ENCODE measurements around the gene AP1S2.

DNA sequence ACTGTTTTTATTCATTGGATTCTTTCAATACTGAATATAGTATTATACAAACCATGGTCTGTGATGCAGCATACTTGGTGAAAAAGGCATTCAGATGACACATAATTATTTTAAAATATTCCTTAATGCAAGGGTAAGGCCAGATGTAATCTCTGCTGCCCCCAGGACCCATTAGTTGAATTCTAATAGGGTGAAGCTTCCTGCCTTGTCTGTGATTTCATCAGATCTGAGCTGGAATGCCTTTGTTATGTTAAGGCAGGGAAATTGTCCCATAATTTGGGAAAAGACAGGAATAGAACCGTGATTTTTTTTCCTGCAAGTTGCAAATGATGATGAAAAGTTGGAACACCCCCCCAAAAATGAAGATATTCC lies 38.2 kb downstream of the AP1S2 start:
- TF ChIP-seq, protein P1, sequence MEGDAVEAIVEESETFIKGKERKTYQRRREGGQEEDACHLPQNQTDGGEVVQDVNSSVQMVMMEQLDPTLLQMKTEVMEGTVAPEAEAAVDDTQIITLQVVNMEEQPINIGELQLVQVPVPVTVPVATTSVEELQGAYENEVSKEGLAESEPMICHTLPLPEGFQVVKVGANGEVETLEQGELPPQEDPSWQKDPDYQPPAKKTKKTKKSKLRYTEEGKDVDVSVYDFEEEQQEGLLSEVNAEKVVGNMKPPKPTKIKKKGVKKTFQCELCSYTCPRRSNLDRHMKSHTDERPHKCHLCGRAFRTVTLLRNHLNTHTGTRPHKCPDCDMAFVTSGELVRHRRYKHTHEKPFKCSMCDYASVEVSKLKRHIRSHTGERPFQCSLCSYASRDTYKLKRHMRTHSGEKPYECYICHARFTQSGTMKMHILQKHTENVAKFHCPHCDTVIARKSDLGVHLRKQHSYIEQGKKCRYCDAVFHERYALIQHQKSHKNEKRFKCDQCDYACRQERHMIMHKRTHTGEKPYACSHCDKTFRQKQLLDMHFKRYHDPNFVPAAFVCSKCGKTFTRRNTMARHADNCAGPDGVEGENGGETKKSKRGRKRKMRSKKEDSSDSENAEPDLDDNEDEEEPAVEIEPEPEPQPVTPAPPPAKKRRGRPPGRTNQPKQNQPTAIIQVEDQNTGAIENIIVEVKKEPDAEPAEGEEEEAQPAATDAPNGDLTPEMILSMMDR (IDR thresholded peaks at IDR 0.05), result no peak
- TF ChIP-seq POLR2AphosphoS5 (IDR thresholded peaks at IDR 0.05; ENCODE audit: insufficient read depth in 1 of 2, low read depth in 1 of 2) (no peak), POLR2A (IDR thresholded peaks at IDR 0.05) (no peak)

Measured in vagina (tissue), 2 donors.